ENCODE data around the gene LRRC15. TPM values are rescaled to one million over a fixed set of nuclear protein-coding genes. Genes with fewer than 3 reads are reported as not detected.

LRRC15 gene
- total RNA-seq, 2 donors from 2014 or later = 0.11 TPM; not detected in 1

DNA sequence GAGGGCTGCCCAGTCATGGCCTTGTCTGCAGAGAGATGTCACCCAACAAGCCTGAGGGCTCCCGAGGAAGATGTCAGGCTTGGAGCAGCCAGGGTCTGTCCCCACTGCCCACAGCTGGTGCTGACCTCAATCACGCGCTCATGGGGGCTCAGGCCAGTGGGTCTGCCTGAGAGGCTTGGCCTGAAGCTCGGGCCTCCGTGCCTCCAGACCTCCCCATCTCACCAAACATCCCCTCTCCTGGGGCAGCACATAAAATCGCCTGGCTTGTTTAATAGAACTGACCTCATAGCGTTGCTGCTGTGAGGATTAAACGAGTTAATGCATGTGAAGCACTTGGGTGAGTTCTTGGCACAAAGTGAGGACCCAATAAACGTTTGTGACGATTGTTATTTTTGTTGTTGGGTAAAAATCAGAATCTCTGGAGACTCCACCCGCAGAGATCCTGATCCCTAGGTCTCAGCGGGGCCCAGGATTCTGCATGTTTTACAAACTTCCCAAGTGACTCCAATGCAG lies 3.5 kb downstream of the LRRC15 start:
- Histone ChIP-seq H3K27me3 (ENCODE audit: control insufficient read depth, insufficient read depth, low read length, poor library complexity, severe bottlenecking) (peaks cover 19% of the 10 kb centered on the region), H3K27ac (ENCODE audit: low read depth, low read length) (no peak overlapping the region), H3K4me1 (ENCODE audit: control insufficient read depth, insufficient read depth, low read length) (peaks cover 11% of the 10 kb centered on the region), H3K4me3 (ENCODE audit: low read length) (no peak overlapping the region), H3K9ac (ENCODE audit: extremely low read depth, low read length, poor library complexity, severe bottlenecking) (no peak overlapping the region), H3K36me3 (ENCODE audit: control insufficient read depth, insufficient read depth, low read length) (no peaks in the 10 kb centered on the region), H3K9me3 (ENCODE audit: control insufficient read depth, low read length) (no peaks in the 10 kb centered on the region)
- no peaks in the 10 kb centered on the region for H3K9me3 Mint-ChIP-seq
- TF ChIP-seq, protein P1, sequence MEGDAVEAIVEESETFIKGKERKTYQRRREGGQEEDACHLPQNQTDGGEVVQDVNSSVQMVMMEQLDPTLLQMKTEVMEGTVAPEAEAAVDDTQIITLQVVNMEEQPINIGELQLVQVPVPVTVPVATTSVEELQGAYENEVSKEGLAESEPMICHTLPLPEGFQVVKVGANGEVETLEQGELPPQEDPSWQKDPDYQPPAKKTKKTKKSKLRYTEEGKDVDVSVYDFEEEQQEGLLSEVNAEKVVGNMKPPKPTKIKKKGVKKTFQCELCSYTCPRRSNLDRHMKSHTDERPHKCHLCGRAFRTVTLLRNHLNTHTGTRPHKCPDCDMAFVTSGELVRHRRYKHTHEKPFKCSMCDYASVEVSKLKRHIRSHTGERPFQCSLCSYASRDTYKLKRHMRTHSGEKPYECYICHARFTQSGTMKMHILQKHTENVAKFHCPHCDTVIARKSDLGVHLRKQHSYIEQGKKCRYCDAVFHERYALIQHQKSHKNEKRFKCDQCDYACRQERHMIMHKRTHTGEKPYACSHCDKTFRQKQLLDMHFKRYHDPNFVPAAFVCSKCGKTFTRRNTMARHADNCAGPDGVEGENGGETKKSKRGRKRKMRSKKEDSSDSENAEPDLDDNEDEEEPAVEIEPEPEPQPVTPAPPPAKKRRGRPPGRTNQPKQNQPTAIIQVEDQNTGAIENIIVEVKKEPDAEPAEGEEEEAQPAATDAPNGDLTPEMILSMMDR (conservative IDR thresholded peaks at IDR 0.05) = no peak
- no peak overlapping the region for H3K4me3 Mint-ChIP-seq
- H3K27me3 Mint-ChIP-seq (ENCODE audit: insufficient read depth) = peaks cover 39% of the 10 kb centered on the region
- DNase-seq = no peak
- no peaks in the 10 kb centered on the region for H3K36me3 Mint-ChIP-seq (ENCODE audit: low read depth)
- no peak overlapping the region for H3K27ac Mint-ChIP-seq
- WGBS, 2 experiments (ENCODE audit: insufficient coverage in 1 of 2, insufficient read length in 1 of 2) = 91 to 95% methylated on average over 9 to 12 of the region's 12 CpGs
- peaks cover 20% of the 10 kb centered on the region for H3K4me1 Mint-ChIP-seq

DNA sequence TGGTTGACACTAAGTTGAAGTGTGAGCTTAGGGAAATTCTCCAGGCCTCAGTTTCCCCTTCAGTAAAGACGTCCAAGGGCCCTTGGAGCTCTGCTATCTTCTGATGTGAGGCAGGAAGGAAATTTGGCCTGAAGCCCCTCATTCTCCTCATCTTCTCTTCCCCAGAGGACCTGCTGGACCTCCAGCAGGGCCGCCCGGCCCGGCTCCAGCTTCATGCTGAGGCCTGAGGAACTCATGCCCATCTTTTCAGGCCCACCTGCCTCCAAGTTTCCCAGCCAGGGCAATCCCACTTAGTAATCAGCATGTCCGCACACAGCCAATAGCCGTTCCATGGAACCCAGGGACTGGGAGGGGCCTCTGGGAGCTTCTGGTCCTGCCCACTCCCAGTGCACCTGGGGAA lies 4.0 kb downstream of the LRRC15 start:
- Histone ChIP-seq H3K4me1 (ENCODE audit: control insufficient read depth, insufficient read depth, low read length) (peaks cover 11% of the 10 kb centered on the region), H3K4me3 (ENCODE audit: low read length) (no peak overlapping the region), H3K27me3 (ENCODE audit: control insufficient read depth, insufficient read depth, low read length, poor library complexity, severe bottlenecking) (peaks cover 17% of the 10 kb centered on the region), H3K27ac (ENCODE audit: low read depth, low read length) (no peak overlapping the region), H3K9ac (ENCODE audit: extremely low read depth, low read length, poor library complexity, severe bottlenecking) (no peak overlapping the region), H3K36me3 (ENCODE audit: control insufficient read depth, insufficient read depth, low read length) (no peaks in the 10 kb centered on the region), H3K9me3 (ENCODE audit: control insufficient read depth, low read length) (no peaks in the 10 kb centered on the region)
- DNase-seq = no peak
- Mint-ChIP-seq H3K9me3 (no peaks in the 10 kb centered on the region), H3K4me3 (no peak overlapping the region), H3K4me1 (peaks cover 20% of the 10 kb centered on the region), H3K36me3 (ENCODE audit: low read depth) (no peaks in the 10 kb centered on the region), H3K27ac (no peak overlapping the region), H3K27me3 (ENCODE audit: insufficient read depth) (peaks cover 44% of the 10 kb centered on the region)
- WGBS, 2 experiments (ENCODE audit: insufficient coverage in 1 of 2, insufficient read length in 1 of 2) = 90 to 100% methylated on average over 6 of the region's 6 CpGs
- TF ChIP-seq, protein P1 (conservative IDR thresholded peaks at IDR 0.05) = no peak

DNA sequence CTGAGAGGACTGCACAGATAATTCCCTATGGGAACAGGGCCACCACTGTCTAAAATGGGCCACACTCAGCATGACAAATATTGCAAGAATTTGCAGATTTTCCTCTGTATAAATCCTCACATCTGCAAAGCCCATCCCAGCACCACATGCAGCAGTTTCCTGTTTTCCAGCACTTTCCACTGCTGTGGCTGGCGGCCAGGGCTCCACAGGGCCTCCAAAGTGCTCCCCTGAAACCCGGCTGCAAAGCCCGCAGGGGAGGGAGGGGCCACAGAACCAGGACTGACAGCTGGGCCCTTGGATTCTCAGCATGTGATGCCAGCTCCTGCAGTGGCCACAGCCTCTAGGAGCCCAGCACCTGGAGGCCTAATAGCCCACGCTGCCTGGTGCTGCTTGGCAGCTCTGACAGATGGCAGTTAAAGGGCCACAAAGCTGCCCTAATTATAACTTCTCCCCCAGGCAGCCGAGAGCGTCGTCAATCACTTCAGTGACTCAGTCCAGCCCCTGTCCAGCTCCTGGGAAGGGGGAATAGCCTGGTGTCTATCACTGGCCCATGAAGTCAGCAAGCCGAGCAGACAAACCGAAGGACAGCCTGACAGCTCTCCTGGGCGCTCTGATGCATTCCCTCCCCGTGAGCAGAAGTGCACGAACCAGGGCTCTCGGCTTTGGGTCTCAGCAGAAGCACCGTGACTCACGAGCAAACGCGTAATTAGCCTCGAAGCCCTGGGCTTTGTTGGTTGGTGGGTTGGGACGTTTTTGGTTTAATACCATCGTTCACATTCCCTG lies 4.7 kb downstream of the LRRC15 start:
- 42 to 65% methylated on average over 15 to 20 of the region's 20 CpGs for WGBS, 2 experiments (ENCODE audit: insufficient coverage in 1 of 2, insufficient read length in 1 of 2)
- Mint-ChIP-seq H3K36me3 (ENCODE audit: low read depth) (no peaks in the 10 kb centered on the region), H3K27me3 (ENCODE audit: insufficient read depth) (peaks cover 51% of the 10 kb centered on the region), H3K27ac (no peak overlapping the region), H3K9me3 (no peaks in the 10 kb centered on the region), H3K4me1 (peaks cover 19% of the 10 kb centered on the region), H3K4me3 (no peak overlapping the region)
- Histone ChIP-seq H3K9me3 (ENCODE audit: control insufficient read depth, low read length) (no peaks in the 10 kb centered on the region), H3K36me3 (ENCODE audit: control insufficient read depth, insufficient read depth, low read length) (no peaks in the 10 kb centered on the region), H3K4me3 (ENCODE audit: low read length) (no peak overlapping the region), H3K4me1 (ENCODE audit: control insufficient read depth, insufficient read depth, low read length) (peaks cover 11% of the 10 kb centered on the region), H3K27ac (ENCODE audit: low read depth, low read length) (no peak overlapping the region), H3K9ac (ENCODE audit: extremely low read depth, low read length, poor library complexity, severe bottlenecking) (no peak overlapping the region), H3K27me3 (ENCODE audit: control insufficient read depth, insufficient read depth, low read length, poor library complexity, severe bottlenecking) (peaks cover 11% of the 10 kb centered on the region)
- TF ChIP-seq, protein P1 (conservative IDR thresholded peaks at IDR 0.05) = no peak
- no peak for DNase-seq

All from endodermal cell (in vitro differentiated cells).